A673 (cell line): ENCODE data around the gene DLL3. TPM values are rescaled to one million over a fixed set of nuclear protein-coding genes. Genes with fewer than 3 reads are reported as not detected.

Experiments
- BruUV-seq: library from RNA; stranded (reverse); fragments of 400-500 nt; replicated peaks from 2 replicates; lab custom pipeline; 2021; lab: Mats Ljungman, UMichigan
- CTCF ChIA-PET: fragments of 300-600 bp; sonication (Branson Sonifier 250); formaldehyde crosslinking; loops from one replicate; lab custom pipeline; 2022; ENCODE audit warnings: antibody characterized with exemption; lab: Charles Lee
- POLR2A ChIA-PET: fragments of 300-600 bp; sonication (Branson Sonifier 250); formaldehyde crosslinking; loops from one replicate; lab custom pipeline; 2022; ENCODE audit warnings: antibody characterized with exemption; ENCODE audit not compliant: low non-redundant PET; lab: Charles Lee
- DNase-seq: peaks from one replicate; pipeline ENCODE4 v3.0.0-alpha.2; 2015; ENCODE audit warnings: low spot score
- H3K27ac ChIP-seq: fragments of 200-600 bp; sonication (generic); 2 replicates; pipeline ENCODE4 v1.5.1; 2016; ENCODE audit warnings: mixed run types, low read depth, mild to moderate bottlenecking, mixed read lengths, antibody characterized with exemption, low read length; ENCODE audit not compliant: poor library complexity, severe bottlenecking
- H3K27me3 ChIP-seq: fragments of 200-600 bp; sonication (generic); replicated peaks from 2 replicates; pipeline ENCODE4 v1.6.1; 2017; ENCODE audit warnings: mixed run types, low read depth, mild to moderate bottlenecking, mixed read lengths, antibody characterized with exemption, low read length; ENCODE audit not compliant: insufficient read depth, poor library complexity
- H3K36me3 ChIP-seq: fragments of 200-600 bp; sonication (generic); 2 replicates; pipeline ENCODE4 v1.6.1; 2016; ENCODE audit warnings: mixed run types, mild to moderate bottlenecking, mixed read lengths, antibody characterized with exemption, low read length; ENCODE audit not compliant: insufficient read depth, poor library complexity, severe bottlenecking
- H3K4me1 ChIP-seq: fragments of 200-600 bp; sonication (generic); 2 replicates; pipeline ENCODE4 v1.6.1; 2017; ENCODE audit warnings: mixed run types, mild to moderate bottlenecking, mixed read lengths, antibody characterized with exemption, low read length; ENCODE audit not compliant: insufficient read depth, poor library complexity, severe bottlenecking
- H3K4me3 ChIP-seq: fragments of 200-600 bp; sonication (generic); 2 replicates; pipeline ENCODE4 v1.5.1; 2016; ENCODE audit warnings: low read depth, mixed run types, mild to moderate bottlenecking, mixed read lengths, low read length; ENCODE audit not compliant: poor library complexity, severe bottlenecking
- H3K9me3 ChIP-seq: fragments of 200-600 bp; sonication (generic); 2 replicates; pipeline ENCODE4 v1.6.1; 2016; ENCODE audit warnings: mixed run types, low read depth, mild to moderate bottlenecking, mixed read lengths, antibody characterized with exemption, low read length; ENCODE audit not compliant: poor library complexity, severe bottlenecking
- EZH2 ChIP-seq: fragments of 200-600 bp; sonication (generic); IDR thresholded peaks from 2 replicates; pipeline ENCODE4 v1.6.1; 2017; ENCODE audit warnings: borderline replicate concordance, low read depth, mild to moderate bottlenecking, mixed read lengths, antibody characterized with exemption, low read length; ENCODE audit not compliant: poor library complexity, severe bottlenecking
- intact Hi-C: fragments of 100-400 bp; cut with micrococcal nuclease; formaldehyde crosslinking; loops from one replicate; pipeline ENCODE4 v1.10.0; 2022; ENCODE audit not compliant: unreplicated experiment
- total RNA-seq: library from RNA; stranded (reverse); gene quantifications from 2 replicates; pipeline ENCODE4 v1.2.3, GENCODE V29; 2021
- TF ChIP-seq, protein P1 (sequence below): fragments of 300-800, 200-600 bp; sonication (generic); conservative IDR thresholded peaks from 2 replicates; pipeline ENCODE4 v1.5.1; 2017; ENCODE audit warnings: low read depth, mild to moderate bottlenecking, antibody characterized with exemption, low read length, moderate library complexity, mixed read lengths

The DLL3 gene
- total RNA-seq, 1 experiment from 2014 or later: 0.69 TPM

DNA sequence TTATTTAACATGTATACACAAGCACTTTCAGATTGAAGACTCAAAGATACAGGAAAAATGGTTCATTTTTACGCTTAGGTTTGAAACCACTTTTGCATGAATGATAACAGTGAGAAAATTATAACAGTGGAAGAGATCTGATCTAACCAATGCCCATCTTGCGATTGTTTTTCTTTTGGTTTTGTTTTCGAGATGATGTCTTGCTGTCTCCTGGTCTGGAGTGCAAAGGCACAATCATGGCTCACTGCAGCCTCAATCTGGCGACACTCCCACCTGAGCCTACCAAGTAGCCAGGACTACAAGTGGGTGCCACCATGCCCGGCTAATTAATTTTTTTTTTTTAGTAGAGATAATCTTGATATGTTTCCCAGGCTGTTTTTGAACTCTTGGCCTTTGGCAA, 51.5 kb downstream of the DLL3 start:
- TF ChIP-seq EZH2: no peak
- TF ChIP-seq, protein P1, sequence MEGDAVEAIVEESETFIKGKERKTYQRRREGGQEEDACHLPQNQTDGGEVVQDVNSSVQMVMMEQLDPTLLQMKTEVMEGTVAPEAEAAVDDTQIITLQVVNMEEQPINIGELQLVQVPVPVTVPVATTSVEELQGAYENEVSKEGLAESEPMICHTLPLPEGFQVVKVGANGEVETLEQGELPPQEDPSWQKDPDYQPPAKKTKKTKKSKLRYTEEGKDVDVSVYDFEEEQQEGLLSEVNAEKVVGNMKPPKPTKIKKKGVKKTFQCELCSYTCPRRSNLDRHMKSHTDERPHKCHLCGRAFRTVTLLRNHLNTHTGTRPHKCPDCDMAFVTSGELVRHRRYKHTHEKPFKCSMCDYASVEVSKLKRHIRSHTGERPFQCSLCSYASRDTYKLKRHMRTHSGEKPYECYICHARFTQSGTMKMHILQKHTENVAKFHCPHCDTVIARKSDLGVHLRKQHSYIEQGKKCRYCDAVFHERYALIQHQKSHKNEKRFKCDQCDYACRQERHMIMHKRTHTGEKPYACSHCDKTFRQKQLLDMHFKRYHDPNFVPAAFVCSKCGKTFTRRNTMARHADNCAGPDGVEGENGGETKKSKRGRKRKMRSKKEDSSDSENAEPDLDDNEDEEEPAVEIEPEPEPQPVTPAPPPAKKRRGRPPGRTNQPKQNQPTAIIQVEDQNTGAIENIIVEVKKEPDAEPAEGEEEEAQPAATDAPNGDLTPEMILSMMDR: no peak
- ChIA-PET POLR2A (no interaction called here), CTCF (interaction anchor here (0.7 kb wide), 1 partner anchor 97 kb away, joined by 3 read pairs; no protein-coding TSS in a partner anchor)
- BruUV-seq: no TSS peak
- Histone ChIP-seq H3K9me3 (no peaks in the 10 kb centered on the region), H3K4me1 (no peaks in the 10 kb centered on the region), H3K27ac (no peak overlapping the region), H3K27me3 (peaks cover 14% of the 10 kb centered on the region), H3K36me3 (no peaks in the 10 kb centered on the region), H3K4me3 (no peak overlapping the region)
- intact Hi-C loops: no loop called here
- no peak for DNase-seq

DNA sequence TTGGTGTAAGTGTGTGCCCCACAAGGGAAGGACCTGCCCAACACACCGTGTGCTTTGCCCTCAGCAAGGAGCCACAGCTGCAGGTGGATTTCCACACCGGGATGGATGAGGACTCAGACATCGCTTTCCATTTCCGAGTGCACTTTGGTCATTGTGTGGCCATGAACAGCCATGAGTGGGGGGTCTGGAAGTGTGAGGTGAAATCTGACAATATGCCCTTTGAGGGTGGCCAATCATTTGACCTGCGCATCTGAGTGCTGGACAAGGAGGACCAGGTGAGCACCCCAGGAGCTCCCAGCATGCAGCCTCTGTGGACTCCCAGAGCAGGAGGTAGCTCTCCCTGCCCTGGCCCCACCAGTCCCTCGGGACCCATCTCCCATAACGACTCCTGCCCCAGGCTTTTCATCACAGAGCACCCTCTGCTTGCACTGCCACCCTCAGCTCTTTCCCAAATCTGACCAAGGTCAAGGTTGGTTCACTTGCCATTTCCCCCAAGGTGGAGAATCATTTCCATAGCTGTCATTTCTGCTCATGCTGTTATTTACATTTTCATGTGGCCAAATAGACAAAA, 54.4 kb downstream of the DLL3 start:
- POLR2A ChIA-PET: no interaction called here
- Histone ChIP-seq H3K27me3 (peaks cover 7% of the 10 kb centered on the region), H3K36me3 (no peaks in the 10 kb centered on the region), H3K27ac (no peak overlapping the region), H3K9me3 (no peaks in the 10 kb centered on the region), H3K4me1 (no peaks in the 10 kb centered on the region), H3K4me3 (no peak overlapping the region)
- DNase-seq: no peak
- TF ChIP-seq, protein P1: no peak
- TF ChIP-seq EZH2: no peak
- intact Hi-C loops: no loop called here
- CTCF ChIA-PET: no interaction called here
- no TSS peak for BruUV-seq

DNA sequence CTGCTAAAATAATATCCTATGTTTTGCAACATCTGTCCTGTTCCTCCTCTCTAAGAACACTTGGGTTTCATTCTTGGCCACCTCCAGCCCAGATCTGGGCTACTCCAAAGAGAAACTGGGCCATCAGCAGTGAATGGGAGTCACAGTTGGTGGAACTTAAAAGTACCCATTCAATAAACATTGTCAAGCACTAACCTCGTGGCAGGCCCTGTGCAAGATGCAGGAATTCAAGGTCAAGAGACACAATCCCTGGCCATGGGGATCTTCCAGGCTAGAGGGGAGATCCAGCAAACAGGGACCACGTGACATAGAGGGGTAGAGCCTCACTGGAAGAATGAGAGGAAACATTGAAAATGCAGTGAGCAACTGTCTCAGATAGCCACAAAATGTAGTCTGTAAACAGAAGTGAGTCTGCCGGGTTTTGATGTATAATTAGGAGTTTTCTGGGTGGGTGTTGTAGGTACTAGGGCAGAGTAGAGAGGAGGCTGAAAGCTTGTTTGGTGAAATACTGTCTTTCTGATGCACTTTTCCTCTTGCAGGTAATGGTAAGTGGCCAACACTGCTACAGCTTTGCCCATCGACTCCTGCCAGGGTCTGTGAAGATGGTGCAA, 56.1 kb downstream of the DLL3 start:
- no TSS peak for BruUV-seq
- POLR2A ChIA-PET: no interaction called here
- H3K27me3 ChIP-seq: peaks cover 7% of the 10 kb centered on the region
- CTCF ChIA-PET: interaction anchor here (0.6 kb wide), 1 partner anchor 611 kb away, joined by 5 read pairs; no protein-coding TSS in a partner anchor
- no peaks in the 10 kb centered on the region for H3K9me3 ChIP-seq
- DNase-seq: no peak
- intact Hi-C loops: no loop called here
- TF ChIP-seq EZH2: no peak
- TF ChIP-seq, protein P1: no peak
- H3K27ac ChIP-seq: no peak overlapping the region
- no peaks in the 10 kb centered on the region for H3K4me1 ChIP-seq
- no peaks in the 10 kb centered on the region for H3K36me3 ChIP-seq
- H3K4me3 ChIP-seq: no peak overlapping the region
